Thyroid gland (tissue), 4 donors: Measurements from ENCODE around the gene ANO2.

Source experiments
- POLR2A ChIP-seq, 2 donors: fragments of 450-650 bp; IDR thresholded peaks; one replicate each; pipeline ENCODE4 v1.6.1; 2017; ENCODE audit warnings: antibody characterized with exemption in 2 of 2, mild to moderate bottlenecking in 2 of 2, moderate library complexity in 1 of 2
- TF ChIP-seq, protein P1 (sequence below), 6 experiments: fragments of 200-600 bp in 3 of 6; fragments of 450-650 bp in 3 of 6; sonication (generic) in 3 of 6; IDR thresholded peaks; one replicate each; pipeline ENCODE4 v1.5.1; 2016 to 2019; ENCODE audit warnings: antibody characterized with exemption in 6 of 6, mild to moderate bottlenecking in 2 of 6, inconsistent platforms in 1 of 6, moderate library complexity in 1 of 6

- TF ChIP-seq, protein P1, sequence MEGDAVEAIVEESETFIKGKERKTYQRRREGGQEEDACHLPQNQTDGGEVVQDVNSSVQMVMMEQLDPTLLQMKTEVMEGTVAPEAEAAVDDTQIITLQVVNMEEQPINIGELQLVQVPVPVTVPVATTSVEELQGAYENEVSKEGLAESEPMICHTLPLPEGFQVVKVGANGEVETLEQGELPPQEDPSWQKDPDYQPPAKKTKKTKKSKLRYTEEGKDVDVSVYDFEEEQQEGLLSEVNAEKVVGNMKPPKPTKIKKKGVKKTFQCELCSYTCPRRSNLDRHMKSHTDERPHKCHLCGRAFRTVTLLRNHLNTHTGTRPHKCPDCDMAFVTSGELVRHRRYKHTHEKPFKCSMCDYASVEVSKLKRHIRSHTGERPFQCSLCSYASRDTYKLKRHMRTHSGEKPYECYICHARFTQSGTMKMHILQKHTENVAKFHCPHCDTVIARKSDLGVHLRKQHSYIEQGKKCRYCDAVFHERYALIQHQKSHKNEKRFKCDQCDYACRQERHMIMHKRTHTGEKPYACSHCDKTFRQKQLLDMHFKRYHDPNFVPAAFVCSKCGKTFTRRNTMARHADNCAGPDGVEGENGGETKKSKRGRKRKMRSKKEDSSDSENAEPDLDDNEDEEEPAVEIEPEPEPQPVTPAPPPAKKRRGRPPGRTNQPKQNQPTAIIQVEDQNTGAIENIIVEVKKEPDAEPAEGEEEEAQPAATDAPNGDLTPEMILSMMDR (IDR thresholded peaks at IDR 0.05), result no peak
- no peak for TF ChIP-seq POLR2A (IDR thresholded peaks at IDR 0.05)
Measured at GRCh38 chr12:5718680-5719079, 226.4 kb downstream of the ANO2 start.
